Aorta (tissue), 5 donors: ENCODE results near the gene LYG1. TPM values are rescaled to one million over a fixed set of nuclear protein-coding genes. Genes with fewer than 3 reads are reported as not detected.
A peak's percentile ranks its signal among the peaks of the same experiment; 100 is the strongest.
"Not testable (repeated sequence)": the region's sequence is repeated elsewhere in the genome, so short reads cannot be mapped to it uniquely, and the experiment has no call there.

Experiments used
- ATAC-seq: fragments of 200-7000 bp; cut with Tn5 transposase; one replicate; pipeline ENCODE4 v1.9.1; 2022; ENCODE audit warnings: moderate library complexity; ENCODE audit not compliant: low FRiP score
- DNase-seq, 2 donors: peaks; one replicate each; pipeline ENCODE4 v3.0.0-alpha.2; 2020
- H3K27ac ChIP-seq, 2 donors: one replicate each; pipeline ENCODE4 v1.5.1; 2013; ENCODE audit warnings: low read length in 2 of 2, mild to moderate bottlenecking in 2 of 2, moderate library complexity in 2 of 2, control low read depth in 1 of 2, inconsistent platforms in 1 of 2, low read depth in 1 of 2
- H3K27me3 ChIP-seq, 2 donors: one replicate each; pipeline ENCODE4 v1.6.1; 2013; ENCODE audit warnings: control low read depth in 1 of 2, low read length in 1 of 2, mild to moderate bottlenecking in 1 of 2, moderate library complexity in 1 of 2; ENCODE audit not compliant: insufficient read depth in 2 of 2, control insufficient read depth in 1 of 2
- H3K36me3 ChIP-seq, 2 donors: one replicate each; pipeline ENCODE4 v1.6.1; 2013; ENCODE audit warnings: control low read depth in 1 of 2, low read length in 1 of 2, mild to moderate bottlenecking in 1 of 2; ENCODE audit not compliant: insufficient read depth in 2 of 2, control insufficient read depth in 1 of 2
- H3K4me1 ChIP-seq, 2 donors: one replicate each; pipeline ENCODE4 v1.6.1; 2013; ENCODE audit warnings: low read length in 2 of 2, control low read depth in 1 of 2, mild to moderate bottlenecking in 1 of 2, moderate library complexity in 1 of 2; ENCODE audit not compliant: insufficient read depth in 2 of 2, control insufficient read depth in 1 of 2
- H3K4me3 ChIP-seq, 2 donors: one replicate each; pipeline ENCODE4 v1.5.1; 2013; ENCODE audit warnings: low read length in 2 of 2, control low read depth in 1 of 2, mild to moderate bottlenecking in 1 of 2
- H3K9me3 ChIP-seq: one replicate; pipeline ENCODE4 v1.6.1; 2013; ENCODE audit warnings: mild to moderate bottlenecking, low read length; ENCODE audit not compliant: control insufficient read depth
- WGBS, 2 donors: extraction: QIAGEN DNeasy Blood & Tissue Kit; methylation state at CpG; one replicate each; pipeline ENCODE4 v1.1.7; 2013; 5-methylcytosine and 5-hydroxymethylcytosine counted together
- intact Hi-C, 2 donors: fragments of 100-400 bp; cut with DNase I; formaldehyde crosslinking; loops; one replicate each; pipeline versions ENCODE4 v1.14.2 to v1.15.0; 2022
- long read RNA-seq, 2 donors: library from polyadenylated mRNA; unstranded; transcript quantifications; one replicate each; pipeline ENCODE4 v2.0.0, GENCODE V29; 2020 to 2021
- polyA plus RNA-seq, 2 donors: library from polyadenylated mRNA; stranded (reverse); fragments of 200-250 nt; gene quantifications; one replicate each; pipeline ENCODE4 v1.2.3, GENCODE V29; 2013
- total RNA-seq, 2 donors: library from RNA; stranded (reverse); fragmentation: NEBNext Ultra II Directional; extraction: Animal tissue kit (Norgen Biotek cat#: 25700); gene quantifications; one replicate each; pipeline ENCODE4 v1.2.1, GENCODE V29; 2021
- donor health status: healthy with polysubstance abuse.
- donor health status: Bipolar disorder and iron deficiency.
- donor health status: DM: no; HTN: no; CAD: no.
- donor health status: DM: no; HTN: no; CAD: no.
- donor health status: DM: yes; HTN: yes; CAD: no.

LYG1 gene
- 1 to 10 TPM; 1.8 to 2.7 TPM for total RNA-seq
- 1 to 10 TPM in 1 of 2 donors, under 1 TPM in 1; 0.88 to 2.6 TPM for polyA plus RNA-seq
- long read RNA-seq, donor 1, partial matches to known transcripts, result 0 of 4 reads
- long read RNA-seq, donor 1, other reads (novel, unspliced or antisense), result 4 of 4 reads
- long read RNA-seq, donor 2, result 0 reads

GRCh38 chr2:99301097-99301496 lies at the start of gene LYG1:
Gene LYG1, minus strand, starts transcription at chr2:99301197. Its CDS starts 5,527 bp downstream, at chr2:99295670.
- H3K4me3 ChIP-seq, H3K4me1 ChIP-seq, ATAC-seq, H3K36me3 ChIP-seq, H3K9me3 ChIP-seq, DNase-seq, H3K27me3 ChIP-seq, H3K27ac ChIP-seq, intact Hi-C loops: not testable (repeated sequence)
- WGBS, 2 donors, result 75 to 79% methylated on average over 2 of the region's 2 CpGs

GRCh38 chr2:99350194-99350593 lies 49.2 kb upstream of the LYG1 start:
- no peak for DNase-seq
- no peak overlapping the region for H3K4me3 ChIP-seq
- no peaks in the 10 kb centered on the region for H3K4me1 ChIP-seq
- H3K27me3 ChIP-seq, result no peaks in the 10 kb centered on the region
- no peaks in the 10 kb centered on the region for H3K9me3 ChIP-seq
- no peaks in the 10 kb centered on the region for H3K36me3 ChIP-seq
- intact Hi-C loops, result no loop called here
- no peak for ATAC-seq
- no peak overlapping the region for H3K27ac ChIP-seq

DNA sequence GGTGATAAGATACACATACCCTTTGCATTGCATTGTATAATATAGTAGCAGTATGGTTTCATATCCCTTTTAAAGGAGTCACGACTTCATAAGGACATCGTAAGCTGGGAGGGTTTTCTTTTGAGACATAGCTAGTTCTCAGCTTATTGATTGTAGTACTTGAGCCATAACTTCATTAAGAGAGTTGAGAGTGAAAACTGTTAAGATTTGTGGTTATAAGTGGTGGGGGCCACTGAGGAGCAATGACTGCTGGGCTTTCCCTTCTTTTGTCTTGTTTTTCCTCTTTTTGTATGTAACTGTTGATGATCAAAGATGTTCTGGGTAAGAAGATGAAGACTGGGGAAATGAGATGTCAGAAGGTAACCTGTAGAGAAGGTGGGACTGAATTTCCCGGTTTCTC lies 47.2 kb upstream of the LYG1 start:
- no peaks in the 10 kb centered on the region for H3K27me3 ChIP-seq
- DNase-seq (no peak), ATAC-seq (no peak)
- intact Hi-C loops, result no loop called here
- no peaks in the 10 kb centered on the region for H3K36me3 ChIP-seq
- no peaks in the 10 kb centered on the region for H3K9me3 ChIP-seq
- WGBS, 2 donors, result 88 to 92% methylated on average over 3 of the region's 3 CpGs
- H3K4me3 ChIP-seq, result no peak overlapping the region
- no peak overlapping the region for H3K27ac ChIP-seq
- H3K4me1 ChIP-seq, result no peaks in the 10 kb centered on the region

GRCh38 chr2:99346218-99346617 lies 45.2 kb upstream of the LYG1 start:
- H3K36me3 ChIP-seq, result no peaks in the 10 kb centered on the region
- no peaks in the 10 kb centered on the region for H3K9me3 ChIP-seq
- no peak overlapping the region for H3K27ac ChIP-seq
- H3K4me1 ChIP-seq, result no peaks in the 10 kb centered on the region
- DNase-seq (no peak), ATAC-seq (no peak)
- no peak overlapping the region for H3K4me3 ChIP-seq
- H3K27me3 ChIP-seq, result no peaks in the 10 kb centered on the region
- intact Hi-C loops, result no loop called here

- intact Hi-C loops, H3K4me1 ChIP-seq, H3K9me3 ChIP-seq, ATAC-seq, H3K4me3 ChIP-seq, H3K27me3 ChIP-seq, H3K27ac ChIP-seq, H3K36me3 ChIP-seq: not testable (repeated sequence)
- peak in 1 of 2 donors; percentile 42 for DNase-seq
- 97 to 98% methylated on average over 7 of the region's 7 CpGs for WGBS, 2 donors
Measured at GRCh38 chr2:99345446-99345845, 44.4 kb upstream of the LYG1 start.

DNA sequence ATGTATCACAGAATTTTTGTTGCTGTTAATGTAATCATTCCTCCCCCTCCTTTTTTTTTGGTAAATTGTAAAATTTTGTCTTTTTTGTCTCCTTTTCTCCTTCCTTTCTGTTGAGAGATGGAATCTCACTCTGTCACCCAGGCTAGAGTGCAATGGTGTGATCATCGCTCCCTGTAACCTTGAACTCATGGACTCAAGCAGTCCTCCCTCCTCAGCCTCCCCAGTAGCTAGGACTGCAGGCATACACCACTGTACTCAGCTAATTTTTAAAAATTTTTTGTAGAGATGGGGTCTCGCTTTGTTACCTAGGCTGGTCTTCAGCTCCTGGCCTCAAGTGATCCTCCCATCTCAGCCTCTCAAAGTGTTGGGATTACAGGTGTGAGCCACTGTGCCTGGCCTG lies 41.5 kb upstream of the LYG1 start:
- WGBS, 2 donors, result 98 to 100% methylated on average over 2 of the region's 2 CpGs
- no peak overlapping the region for H3K4me3 ChIP-seq
- H3K9me3 ChIP-seq, result no peaks in the 10 kb centered on the region
- H3K27ac ChIP-seq, result no peak overlapping the region
- ATAC-seq, result no peak
- intact Hi-C loops, result no loop called here
- DNase-seq, result no peak
- H3K36me3 ChIP-seq, result no peaks in the 10 kb centered on the region
- no peaks in the 10 kb centered on the region for H3K27me3 ChIP-seq
- no peaks in the 10 kb centered on the region for H3K4me1 ChIP-seq

DNA sequence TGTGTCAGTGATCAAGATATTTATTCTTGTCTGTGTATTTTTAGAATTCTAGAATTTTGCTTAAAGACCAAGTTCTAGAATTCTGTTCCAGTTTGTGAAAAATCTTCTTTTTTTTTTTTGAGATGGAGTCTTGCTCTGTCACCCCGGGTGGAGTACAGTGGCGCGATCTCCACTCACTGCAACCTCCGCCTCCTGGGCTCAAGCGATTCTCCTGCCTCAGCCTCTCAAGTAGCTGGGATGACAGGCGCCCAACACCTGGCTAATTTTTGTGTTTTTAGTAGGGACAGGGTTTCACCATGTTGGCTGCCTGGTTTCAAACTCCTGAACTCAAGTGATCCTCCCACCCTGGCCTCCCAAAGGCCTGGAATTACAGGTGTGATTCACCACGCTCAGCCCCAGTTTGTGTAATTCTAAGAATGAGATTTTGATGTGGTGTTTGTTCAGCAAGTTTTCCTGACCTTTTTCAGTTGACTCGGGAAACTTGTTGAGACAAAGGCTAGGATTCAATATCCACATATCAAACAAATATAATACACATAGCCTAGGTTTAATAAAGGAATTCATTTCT lies 39.8 kb upstream of the LYG1 start:
- H3K4me1 ChIP-seq, result no peaks in the 10 kb centered on the region
- H3K4me3 ChIP-seq, result no peak overlapping the region
- H3K27me3 ChIP-seq, result no peaks in the 10 kb centered on the region
- WGBS, 2 donors, result 84 to 87% methylated on average over 8 of the region's 8 CpGs
- intact Hi-C loops, result no loop called here
- no peaks in the 10 kb centered on the region for H3K36me3 ChIP-seq
- H3K9me3 ChIP-seq, result no peaks in the 10 kb centered on the region
- H3K27ac ChIP-seq, result no peak overlapping the region
- ATAC-seq, result no peak
- DNase-seq, result no peak

DNA sequence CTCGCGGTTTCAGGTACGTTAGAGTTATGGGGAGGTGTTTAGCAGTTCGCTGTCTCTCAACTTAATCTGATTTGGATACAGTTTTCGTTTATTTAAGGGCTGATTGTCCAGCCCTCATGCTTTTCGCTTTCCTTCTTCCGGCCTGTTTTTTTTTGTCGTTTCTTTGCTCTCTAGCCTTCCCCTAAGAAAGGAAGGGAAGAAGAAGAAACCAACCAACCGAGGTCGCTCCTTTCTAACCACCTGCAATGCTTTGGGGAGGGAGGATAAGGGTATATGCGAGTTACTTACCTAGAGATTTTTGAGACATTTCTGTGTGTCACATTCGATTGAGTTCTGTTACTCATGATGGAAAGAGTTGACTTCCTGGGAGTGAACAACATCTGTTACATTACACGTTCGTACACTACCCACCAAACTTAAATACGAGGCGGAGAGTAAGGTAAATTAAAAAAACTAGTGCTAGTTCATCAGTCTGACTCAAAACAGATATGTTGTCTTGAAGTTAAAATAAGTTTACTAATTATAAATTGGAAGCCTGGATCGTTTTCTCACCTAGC lies 37.1 kb upstream of the LYG1 start:
- H3K27ac ChIP-seq, result no peak overlapping the region
- H3K4me3 ChIP-seq, result peak overlapping the region; percentile 56 to 65
- DNase-seq, result no peak
- no peak for ATAC-seq
- H3K36me3 ChIP-seq, result no peaks in the 10 kb centered on the region
- 4% methylated on average over 17 of the region's 17 CpGs for WGBS, 2 donors
- intact Hi-C loops, result loop anchor here in 1 of 2 donors (5.0 kb wide), 1 partner anchor 156 kb away; the partner anchor contains the start of genes MITD1 and MRPL30
- H3K4me1 ChIP-seq, result no peaks in the 10 kb centered on the region
- H3K9me3 ChIP-seq, result no peaks in the 10 kb centered on the region
- no peaks in the 10 kb centered on the region for H3K27me3 ChIP-seq
